Measurements from ENCODE around the gene RCSD1.
A peak's percentile ranks its signal among the peaks of the same experiment; 100 is the strongest.

RCSD1 gene

GRCh38 chr1:167746988-167747655 is 117.1 kb downstream of the RCSD1 start:
- no peak for DNase-seq (ENCODE audit: low read depth)

GRCh38 chr1:167747988-167748387 is 118.0 kb downstream of the RCSD1 start:
- DNase-seq (ENCODE audit: low read depth), result peak; percentile 39

GRCh38 chr1:167748906-167749305 is 118.9 kb downstream of the RCSD1 start:
- DNase-seq (ENCODE audit: low read depth), result no peak

GRCh38 chr1:167749741-167750140 is 119.7 kb downstream of the RCSD1 start:
- DNase-seq (ENCODE audit: low read depth), result no peak

- no peak for DNase-seq (ENCODE audit: low read depth)
Measured at GRCh38 chr1:167750641-167751040, 120.6 kb downstream of the RCSD1 start.

- DNase-seq (ENCODE audit: low read depth), result no peak
Measured at GRCh38 chr1:167751676-167752075, 121.6 kb downstream of the RCSD1 start.

GRCh38 chr1:167752219-167752985 is 122.4 kb downstream of the RCSD1 start:
- DNase-seq (ENCODE audit: low read depth), result no peak

GRCh38 chr1:167755654-167756053 is 125.6 kb downstream of the RCSD1 start:
- DNase-seq (ENCODE audit: low read depth), result no peak

Measured in amniotic epithelial cell (primary cell).